ENCODE data around the gene LARGE2. TPM values are rescaled to one million over a fixed set of nuclear protein-coding genes. Genes with fewer than 3 reads are reported as not detected.
A peak's percentile ranks its signal among the peaks of the same experiment; 100 is the strongest.

LARGE2 gene
- total RNA-seq, result 1 to 10 TPM in 2 of 3 donors, under 1 TPM in 1; 0.40 to 1.7 (median 1.0) TPM
- total RNA-seq (2013), result 10.9 TPM

GRCh38 chr11:45922425-45923082 is at the start of gene LARGE2:
LARGE2 (plus strand) TSS chr11:45922656; CDS start chr11:45922883, 227 bp downstream.
- H3K27ac Mint-ChIP-seq, result peak within 1 kb of the TSS in 1 of 2 donors; percentile 57
- H3K4me1 Mint-ChIP-seq, result peaks cover 27 to 39% of the 10 kb centered on the region in 2 donors
- TF ChIP-seq CTCF (IDR thresholded peaks at IDR 0.05), result no peak
- H3K36me3 Mint-ChIP-seq, result no peaks in the 10 kb centered on the region
- peak within 1 kb of the TSS; percentile 26 for H3K4me3 ChIP-seq (ENCODE audit: low read length)
- peak within 1 kb of the TSS; percentile 87 for H3K4me3 Mint-ChIP-seq
- 2% methylated on average over 73 of the region's 73 CpGs for WGBS (ENCODE audit: insufficient coverage)
- H3K27me3 ChIP-seq (ENCODE audit: control insufficient read depth, insufficient read depth, low read length), result peaks cover 7% of the 10 kb centered on the region
- no peaks in the 10 kb centered on the region for H3K9me3 Mint-ChIP-seq
- H3K36me3 ChIP-seq (ENCODE audit: control insufficient read depth, insufficient read depth, low read length), result no peaks in the 10 kb centered on the region
- intact Hi-C loops (cut with micrococcal nuclease), result no loop called here
- no peaks in the 10 kb centered on the region for H3K9me3 ChIP-seq (ENCODE audit: control insufficient read depth, insufficient read depth, low read length)
- H3K27me3 Mint-ChIP-seq (ENCODE audit: low read depth in 2 of 2), result peaks cover 6 to 10% of the 10 kb centered on the region in 2 donors
- peak; percentile 16 to 54 for DNase-seq
- H3K27ac ChIP-seq (ENCODE audit: low read length), result no peak within 1 kb of the TSS
- peaks cover 51% of the 10 kb centered on the region for H3K4me1 ChIP-seq (ENCODE audit: control insufficient read depth, insufficient read depth, low read length)
- no peak for ATAC-seq

- ATAC-seq, result no peak
- 87% methylated on average over 6 of the region's 6 CpGs for WGBS (ENCODE audit: insufficient coverage)
These were observed 46.1 kb upstream of the LARGE2 start for GRCh38 chr11:45876401-45876800.

GRCh38 chr11:45877221-45877620 is 45.2 kb upstream of the LARGE2 start:
- no peaks in the 10 kb centered on the region for H3K9me3 Mint-ChIP-seq
- intact Hi-C loops (cut with micrococcal nuclease), result loop anchor here (10.0 kb wide), 1 partner anchor 128 kb away; no protein-coding TSS in a partner anchor
- WGBS (ENCODE audit: insufficient coverage), result 97% methylated on average over 7 of the region's 8 CpGs
- ATAC-seq (no peak), DNase-seq (no peak)
- no peak overlapping the region for H3K4me3 ChIP-seq (ENCODE audit: low read length)
- H3K27me3 ChIP-seq (ENCODE audit: control insufficient read depth, insufficient read depth, low read length), result no peaks in the 10 kb centered on the region
- peaks cover 0 to 5% of the 10 kb centered on the region in 2 donors for H3K4me1 Mint-ChIP-seq
- no peak overlapping the region for H3K27ac ChIP-seq (ENCODE audit: low read length)
- no peaks in the 10 kb centered on the region for H3K4me1 ChIP-seq (ENCODE audit: control insufficient read depth, insufficient read depth, low read length)
- no peak for TF ChIP-seq CTCF (IDR thresholded peaks at IDR 0.05)
- H3K4me3 Mint-ChIP-seq, result no peak overlapping the region
- H3K27ac Mint-ChIP-seq, result no peak overlapping the region
- no peaks in the 10 kb centered on the region for H3K9me3 ChIP-seq (ENCODE audit: control insufficient read depth, insufficient read depth, low read length)
- H3K27me3 Mint-ChIP-seq (ENCODE audit: low read depth in 2 of 2), result no peaks in the 10 kb centered on the region
- H3K36me3 ChIP-seq (ENCODE audit: control insufficient read depth, insufficient read depth, low read length), result peaks cover 67% of the 10 kb centered on the region
- H3K36me3 Mint-ChIP-seq, result no peaks in the 10 kb centered on the region

More at GRCh38 chr11:45876401-45876800, 46.1 kb upstream of the LARGE2 start:
- Mint-ChIP-seq H3K4me1 (peaks cover 0 to 5% of the 10 kb centered on the region in 2 donors), H3K36me3 (peaks cover under 1% of the 10 kb centered on the region), H3K9me3 (no peaks in the 10 kb centered on the region), H3K27ac (no peak overlapping the region), H3K4me3 (no peak overlapping the region), H3K27me3 (ENCODE audit: low read depth in 2 of 2) (no peaks in the 10 kb centered on the region)
- Histone ChIP-seq H3K27me3 (ENCODE audit: control insufficient read depth, insufficient read depth, low read length) (no peaks in the 10 kb centered on the region), H3K27ac (ENCODE audit: low read length) (no peak overlapping the region), H3K4me3 (ENCODE audit: low read length) (no peak overlapping the region), H3K9me3 (ENCODE audit: control insufficient read depth, insufficient read depth, low read length) (no peaks in the 10 kb centered on the region), H3K36me3 (ENCODE audit: control insufficient read depth, insufficient read depth, low read length) (peaks cover 71% of the 10 kb centered on the region), H3K4me1 (ENCODE audit: control insufficient read depth, insufficient read depth, low read length) (no peaks in the 10 kb centered on the region)
- intact Hi-C loops (cut with micrococcal nuclease), result loop anchor here (10.0 kb wide), 1 partner anchor 128 kb away; no protein-coding TSS in a partner anchor
- DNase-seq, result no peak
- no peak for TF ChIP-seq CTCF (IDR thresholded peaks at IDR 0.05)
